IPS-20b (cell line): ENCODE measurements around the gene SAMD14.

ENCODE experiments used
- H3K27ac ChIP-seq: one replicate; pipeline ENCODE4 v1.5.1; 2013; ENCODE audit warnings: low read length
- H3K27me3 ChIP-seq: 2 replicates; pipeline ENCODE4 v1.6.1; 2013; ENCODE audit warnings: mild to moderate bottlenecking, low read length, inconsistent platforms; ENCODE audit not compliant: insufficient read depth
- H3K36me3 ChIP-seq: 2 replicates; pipeline ENCODE4 v1.6.1; 2013; ENCODE audit warnings: low read depth, mild to moderate bottlenecking, inconsistent platforms, low read length, moderate library complexity; ENCODE audit not compliant: insufficient read depth
- H3K4me1 ChIP-seq: 2 replicates; pipeline ENCODE4 v1.6.1; 2013; ENCODE audit warnings: mild to moderate bottlenecking, control low read depth, inconsistent platforms, low read length, moderate library complexity; ENCODE audit not compliant: insufficient read depth
- H3K4me3 ChIP-seq: 2 replicates; pipeline ENCODE4 v1.5.1; 2013; ENCODE audit warnings: mild to moderate bottlenecking, low read length, inconsistent platforms
- H3K9ac ChIP-seq: 2 replicates; pipeline ENCODE4 v1.6.1; 2013; ENCODE audit warnings: low read depth, mild to moderate bottlenecking, inconsistent platforms, low read length, moderate library complexity
- H3K9me3 ChIP-seq: 2 replicates; pipeline ENCODE4 v1.6.1; 2013; ENCODE audit warnings: mild to moderate bottlenecking, low read depth, low read length, inconsistent platforms; ENCODE audit not compliant: insufficient read depth

Gene SAMD14

GRCh38 chr17:50135316-50136095 lies 5.5 kb upstream of the SAMD14 start:
- H3K4me1 ChIP-seq = peaks cover 18% of the 10 kb centered on the region
- no peaks in the 10 kb centered on the region for H3K9me3 ChIP-seq
- no peak overlapping the region for H3K4me3 ChIP-seq
- no peak overlapping the region for H3K9ac ChIP-seq
- H3K27ac ChIP-seq = no peak overlapping the region
- H3K27me3 ChIP-seq = peaks cover 24% of the 10 kb centered on the region
- peaks cover 31% of the 10 kb centered on the region for H3K36me3 ChIP-seq

GRCh38 chr17:50134206-50135110 lies 4.5 kb upstream of the SAMD14 start:
- peaks cover 27% of the 10 kb centered on the region for H3K36me3 ChIP-seq
- H3K9ac ChIP-seq = no peak overlapping the region
- H3K27ac ChIP-seq = no peak overlapping the region

GRCh38 chr17:50133769-50134099 lies 3.8 kb upstream of the SAMD14 start:
- Histone ChIP-seq H3K4me1 (peaks cover 18% of the 10 kb centered on the region), H3K9ac (no peak overlapping the region), H3K27ac (no peak overlapping the region), H3K27me3 (peaks cover 29% of the 10 kb centered on the region), H3K4me3 (no peak overlapping the region; the same call in 1 of the 2 replicates), H3K9me3 (no peaks in the 10 kb centered on the region), H3K36me3 (peaks cover 19% of the 10 kb centered on the region)

More at GRCh38 chr17:50134206-50135110, 4.5 kb upstream of the SAMD14 start:
- peaks cover 18% of the 10 kb centered on the region for H3K4me1 ChIP-seq
- H3K4me3 ChIP-seq = no peak overlapping the region; the same call in 1 of the 2 replicates
- no peaks in the 10 kb centered on the region for H3K9me3 ChIP-seq
- H3K27me3 ChIP-seq = peaks cover 29% of the 10 kb centered on the region

DNA sequence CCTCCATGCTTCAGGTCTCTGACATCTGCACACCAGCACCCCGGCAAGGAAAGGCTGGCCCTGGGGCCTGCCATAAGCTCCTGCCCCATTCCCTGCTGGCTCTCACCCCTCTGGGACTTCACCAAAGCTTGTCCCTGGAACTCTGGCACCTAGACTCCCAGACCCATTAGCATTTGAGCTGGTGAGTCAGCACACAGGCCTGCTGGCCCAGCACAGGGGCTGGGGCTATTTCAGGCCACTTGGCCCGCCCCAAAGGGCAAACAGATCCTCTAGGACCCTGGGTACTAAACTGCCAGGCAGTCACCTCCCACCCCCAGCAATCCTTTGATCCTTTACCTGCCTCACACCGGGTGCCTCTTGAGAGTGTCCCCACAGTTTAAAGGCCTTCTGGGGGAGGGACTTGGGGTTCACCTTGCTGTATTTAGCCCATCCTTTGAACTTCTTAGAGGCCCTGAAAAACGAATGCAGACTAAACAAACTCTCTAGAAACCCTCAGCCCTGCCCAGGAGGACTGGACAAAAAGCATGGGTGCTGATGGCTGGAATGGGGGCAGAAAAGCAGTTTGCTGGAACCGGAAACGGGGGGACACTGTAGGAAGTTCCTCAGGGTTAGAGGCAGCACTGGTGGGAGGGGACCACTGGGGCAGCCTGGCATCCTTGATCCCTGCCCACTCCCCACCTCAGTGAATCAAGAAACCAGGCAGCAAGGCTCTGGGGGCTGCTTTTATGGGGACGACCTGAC lies 3.2 kb upstream of the SAMD14 start:
- no peak overlapping the region for H3K4me3 ChIP-seq
- no peak overlapping the region; the same call in 1 of the 2 replicates for H3K9ac ChIP-seq
- no peaks in the 10 kb centered on the region for H3K9me3 ChIP-seq
- no peak overlapping the region for H3K27ac ChIP-seq
- H3K27me3 ChIP-seq = peaks cover 29% of the 10 kb centered on the region
- peaks cover 18% of the 10 kb centered on the region for H3K4me1 ChIP-seq
- peaks cover 14% of the 10 kb centered on the region for H3K36me3 ChIP-seq

GRCh38 chr17:50132104-50132794 lies 2.3 kb upstream of the SAMD14 start:
- no peak overlapping the region for H3K27ac ChIP-seq
- H3K27me3 ChIP-seq = peaks cover 35% of the 10 kb centered on the region
- H3K36me3 ChIP-seq = 0 out of 2 replicates have a peak, but pooled peaks cover 5% of the 10 kb centered on the region
- H3K9me3 ChIP-seq = no peaks in the 10 kb centered on the region
- no peak overlapping the region for H3K4me3 ChIP-seq
- no peak overlapping the region for H3K9ac ChIP-seq
- peaks cover 26% of the 10 kb centered on the region for H3K4me1 ChIP-seq

- Histone ChIP-seq H3K4me1 (peaks cover 26% of the 10 kb centered on the region), H3K4me3 (peak overlapping the region; percentile 73; the same call in 1 of the 2 replicates), H3K27me3 (peaks cover 35% of the 10 kb centered on the region), H3K27ac (no peak overlapping the region), H3K9ac (no peak overlapping the region), H3K9me3 (no peaks in the 10 kb centered on the region), H3K36me3 (no peaks in the 10 kb centered on the region)
Measured at GRCh38 chr17:50130559-50131305, 772 bp upstream of the SAMD14 start.

DNA sequence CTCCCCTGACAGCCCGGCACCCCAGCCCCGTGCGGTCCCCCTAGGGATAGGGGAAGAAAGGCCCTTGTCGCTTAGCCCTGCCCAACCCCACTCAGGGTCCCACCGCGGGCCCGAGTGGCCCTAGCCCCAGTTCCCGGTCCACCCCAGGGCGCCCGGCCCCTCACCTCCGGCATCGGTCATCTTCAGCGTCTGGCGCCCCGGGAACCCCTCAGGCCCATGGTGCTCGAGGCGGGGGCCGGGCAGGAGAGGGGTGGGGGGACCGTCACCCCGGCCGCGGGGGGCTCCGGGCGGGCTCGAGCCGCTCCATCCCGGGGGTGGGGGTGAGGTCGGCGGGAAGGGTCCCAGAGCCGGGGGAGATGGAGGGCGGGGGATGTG lies 620 bp downstream of the SAMD14 start:
- Histone ChIP-seq H3K4me3 (peak overlapping the region; percentile 80; the same call in 1 of the 2 replicates), H3K9me3 (no peaks in the 10 kb centered on the region), H3K9ac (no peak overlapping the region), H3K4me1 (peaks cover 22% of the 10 kb centered on the region), H3K27me3 (peaks cover 35% of the 10 kb centered on the region), H3K27ac (no peak overlapping the region), H3K36me3 (no peaks in the 10 kb centered on the region)

- H3K9ac ChIP-seq = peak overlapping the region; percentile 68; the same call in 1 of the 2 replicates
- peaks cover 19% of the 10 kb centered on the region; the same call in 1 of the 2 replicates for H3K4me1 ChIP-seq
- peak overlapping the region; percentile 80 for H3K4me3 ChIP-seq
- H3K9me3 ChIP-seq = no peaks in the 10 kb centered on the region
- no peaks in the 10 kb centered on the region for H3K36me3 ChIP-seq
- peaks cover 35% of the 10 kb centered on the region for H3K27me3 ChIP-seq
- H3K27ac ChIP-seq = no peak overlapping the region
Measured at GRCh38 chr17:50128441-50129352, 1.3 kb downstream of the SAMD14 start.

DNA sequence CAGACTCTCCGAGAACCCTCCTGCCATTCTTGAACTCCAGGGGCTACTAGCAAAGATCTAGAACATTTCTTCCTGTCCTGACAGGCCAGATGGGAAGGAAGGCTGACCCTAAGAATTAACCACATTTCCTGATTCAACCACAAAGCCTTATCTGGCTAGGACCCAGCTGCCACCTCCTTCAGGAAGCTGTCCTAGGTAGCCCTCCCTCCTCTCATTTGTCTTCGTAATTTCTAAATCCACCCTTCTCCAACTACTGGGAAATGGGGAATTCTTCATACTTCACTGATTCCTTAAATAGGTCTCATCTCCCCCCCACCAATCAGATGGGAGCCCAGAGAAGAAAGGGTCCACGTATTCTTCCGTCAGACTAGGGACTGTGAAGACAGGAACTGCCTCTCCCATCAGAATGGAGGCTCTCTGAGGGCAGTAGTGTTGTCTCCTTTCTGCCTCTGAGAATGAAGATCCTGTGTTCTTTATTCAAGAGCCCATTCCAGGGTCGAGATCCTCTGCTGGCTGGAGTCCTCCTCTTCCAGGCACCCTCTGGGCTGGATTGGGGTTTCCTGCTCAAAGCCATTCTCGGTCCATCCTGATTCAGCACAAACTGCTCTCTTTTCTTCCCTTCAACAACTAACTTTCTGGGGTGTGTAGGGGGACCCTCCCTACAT lies 2.1 kb downstream of the SAMD14 start:
- Histone ChIP-seq H3K4me3 (peak overlapping the region; percentile 49), H3K9me3 (no peaks in the 10 kb centered on the region), H3K36me3 (no peaks in the 10 kb centered on the region), H3K4me1 (peaks cover 22% of the 10 kb centered on the region), H3K9ac (peak overlapping the region; percentile 16; the same call in 1 of the 2 replicates), H3K27ac (peak overlapping the region; percentile 25), H3K27me3 (peaks cover 34% of the 10 kb centered on the region)
